GM21723 (cell line): ENCODE results near the gene ACTN4.
"Not testable (repeated sequence)": the region's sequence is repeated elsewhere in the genome, so short reads cannot be mapped to it uniquely, and the experiment has no call there.

Source experiments
- ATAC-seq: cut with Tn5 transposase; IDR thresholded peaks from one replicate; pipeline ENCODE4 v1.9.1; 2021; ENCODE audit warnings: mild to moderate bottlenecking, moderate library complexity; ENCODE audit not compliant: unreplicated experiment

The ACTN4 gene

DNA sequence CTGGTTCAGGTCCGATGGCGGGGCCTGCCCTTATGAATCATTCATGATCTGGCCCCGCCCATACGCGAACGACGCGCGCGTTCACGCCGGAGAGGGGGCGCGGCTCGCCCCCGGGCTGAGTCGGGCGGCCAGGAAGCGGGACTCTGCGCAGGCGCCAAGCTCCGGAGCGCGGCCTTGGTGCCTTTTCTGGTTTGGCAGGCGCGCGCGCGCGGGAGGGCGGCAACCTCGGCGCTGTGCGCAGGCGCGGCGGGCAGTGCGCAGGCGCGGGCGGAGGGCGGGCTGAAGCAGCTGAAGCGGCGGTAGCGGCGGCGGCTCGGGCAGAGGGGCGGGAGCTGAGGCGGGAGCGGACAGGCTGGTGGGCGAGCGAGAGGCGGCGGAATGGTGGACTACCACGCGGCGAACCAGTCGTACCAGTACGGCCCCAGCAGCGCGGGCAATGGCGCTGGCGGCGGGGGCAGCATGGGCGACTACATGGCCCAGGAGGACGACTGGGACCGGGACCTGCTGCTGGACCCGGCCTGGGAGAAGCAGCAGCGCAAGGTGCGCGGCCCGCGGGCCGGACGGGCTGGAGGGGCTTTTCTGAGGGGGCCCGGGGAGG is at the start of gene ACTN4:
TSS of gene ACTN4 (plus strand) at position 282 of the 598 bp plus-strand sequence. CDS start at position 379, 97 bp downstream.
- peak; percentile 71 for ATAC-seq

- no peak for ATAC-seq
Measured at GRCh38 chr19:38599722-38600121, 47.7 kb upstream of the ACTN4 start.

DNA sequence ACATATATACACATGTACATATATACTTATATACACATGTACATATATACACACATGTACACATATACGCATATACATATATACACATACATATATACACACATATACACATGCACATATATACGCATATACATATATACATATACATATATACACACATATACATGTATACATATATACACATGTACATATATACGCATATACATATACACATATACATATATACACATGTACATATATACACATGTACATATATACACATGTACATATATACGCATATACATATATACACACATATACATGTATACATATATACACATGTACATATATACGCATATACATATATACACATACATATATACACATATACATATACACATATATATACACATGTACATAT is 44.6 kb upstream of the ACTN4 start:
- not testable (repeated sequence) for ATAC-seq

GRCh38 chr19:38606131-38606530 is 41.3 kb upstream of the ACTN4 start:
- ATAC-seq, result no peak

- no peak for ATAC-seq
Measured at GRCh38 chr19:38614289-38614688, 33.2 kb upstream of the ACTN4 start.

- ATAC-seq, result no peak
Measured at GRCh38 chr19:38615007-38615581, 32.4 kb upstream of the ACTN4 start.

DNA sequence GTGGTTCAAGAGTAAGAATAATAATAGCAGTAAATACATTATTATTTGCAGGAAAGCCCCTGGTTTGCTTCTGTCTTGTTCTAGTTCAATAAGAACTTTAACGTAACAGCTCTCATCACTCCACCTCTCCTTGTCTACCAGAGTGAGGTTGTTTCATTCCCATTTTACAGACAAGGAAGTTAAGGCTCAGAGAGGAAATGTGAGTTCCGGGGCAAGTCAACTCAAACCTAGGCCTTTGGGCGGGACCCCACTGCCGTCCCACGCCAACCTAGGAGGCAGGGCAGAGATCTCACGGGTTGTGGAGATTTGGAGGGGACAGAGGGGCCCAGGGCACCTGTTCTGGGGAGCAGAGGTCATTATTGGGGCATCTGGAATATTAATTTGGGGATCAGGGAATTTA is 31.2 kb upstream of the ACTN4 start:
- no peak for ATAC-seq

GRCh38 chr19:38617283-38617763 is 30.1 kb upstream of the ACTN4 start:
- peak; percentile 6 for ATAC-seq

GRCh38 chr19:38617764-38618589 is 29.5 kb upstream of the ACTN4 start, which contains the start of gene MAP4K1:
Gene MAP4K1, minus strand, starts transcription at chr19:38617953. Its CDS starts 58 bp downstream, at chr19:38617895.
- peak; percentile 59 for ATAC-seq

GRCh38 chr19:38618590-38619360 is 28.7 kb upstream of the ACTN4 start, which contains the start of gene EIF3K:
Gene EIF3K, plus strand, starts transcription at chr19:38619188. Its CDS starts 81 bp downstream, at chr19:38619269.
- peak; percentile 45 for ATAC-seq

DNA sequence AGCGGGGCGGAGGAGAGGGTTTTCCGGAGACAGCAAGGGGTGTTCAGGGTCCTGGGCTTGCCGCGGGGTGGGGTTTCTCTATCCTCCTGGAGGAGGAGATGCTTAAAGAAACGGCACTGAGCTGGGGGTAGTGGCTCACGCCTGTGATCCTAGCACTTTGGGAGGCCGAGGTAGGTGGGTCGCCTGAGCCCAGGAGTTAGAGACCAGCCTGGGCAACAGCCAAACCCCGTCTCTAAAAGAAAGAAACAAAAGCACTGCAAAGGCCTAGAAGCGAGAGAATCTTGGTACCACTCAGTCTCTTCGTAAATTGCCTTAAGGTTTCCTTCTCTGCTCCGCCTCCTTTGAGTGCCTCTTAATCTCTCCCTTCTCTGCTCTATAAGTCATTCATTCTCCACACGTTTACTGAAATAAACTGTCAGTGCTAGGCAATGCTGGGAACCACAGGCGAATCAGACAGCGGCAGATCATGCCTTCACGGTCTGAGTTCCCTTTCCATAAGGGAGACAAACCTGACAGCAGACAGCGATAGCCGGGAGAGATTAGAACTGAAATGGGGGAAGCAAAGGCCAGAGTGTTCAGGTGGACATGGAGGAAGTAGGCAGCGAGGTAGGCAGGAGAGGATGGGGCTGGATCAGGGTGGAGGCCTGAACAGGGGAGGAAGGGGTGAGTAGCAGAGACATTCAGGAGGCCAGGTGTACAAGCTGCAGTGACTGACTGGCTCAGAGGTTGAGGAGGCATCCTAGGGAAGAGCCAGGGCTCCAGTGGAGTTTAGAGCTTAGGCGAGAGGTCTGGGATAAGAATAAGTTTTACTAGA is 27.9 kb upstream of the ACTN4 start:
- no peak for ATAC-seq

DNA sequence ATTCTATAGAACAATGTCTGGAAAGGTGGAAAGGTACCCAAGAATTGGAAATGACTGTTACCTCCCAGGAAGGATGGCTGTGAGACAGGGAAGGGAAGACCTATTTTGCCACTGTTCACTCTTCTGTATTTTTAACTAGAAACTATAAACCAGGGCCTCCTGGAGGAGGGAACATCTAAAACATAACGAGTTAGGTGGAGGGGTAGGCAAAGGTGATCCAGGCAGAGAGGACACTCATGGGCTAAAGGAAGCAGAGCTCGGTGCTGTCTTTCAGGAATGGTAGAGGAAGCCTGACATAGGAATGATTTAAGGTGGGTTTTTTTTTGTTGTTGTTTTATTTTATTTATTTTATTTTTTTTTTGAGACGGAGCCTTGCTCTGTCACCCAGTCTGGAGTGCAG is 22.6 kb upstream of the ACTN4 start:
- no peak for ATAC-seq

DNA sequence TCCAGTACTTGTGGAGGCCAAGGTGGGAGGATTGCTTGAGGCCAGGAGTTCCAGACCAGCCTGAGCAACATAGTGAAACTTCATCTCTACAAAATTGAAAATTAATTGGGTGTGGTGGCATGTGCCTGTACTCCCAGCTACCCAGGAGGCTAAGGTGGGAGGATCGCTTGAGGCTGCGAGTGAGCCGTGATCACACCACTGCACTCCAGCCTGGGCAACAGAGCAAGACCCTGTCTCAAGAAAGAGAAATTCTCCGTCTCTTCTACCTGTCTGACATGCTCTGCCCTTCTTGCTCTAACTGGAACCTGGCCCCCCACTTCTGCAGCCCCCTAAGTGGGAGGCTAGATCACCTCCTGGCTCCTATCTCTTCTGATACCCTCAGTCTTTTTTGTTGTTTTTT is 21.0 kb upstream of the ACTN4 start:
- no peak for ATAC-seq

GRCh38 chr19:38629568-38629967 is 17.9 kb upstream of the ACTN4 start:
- ATAC-seq, result no peak

DNA sequence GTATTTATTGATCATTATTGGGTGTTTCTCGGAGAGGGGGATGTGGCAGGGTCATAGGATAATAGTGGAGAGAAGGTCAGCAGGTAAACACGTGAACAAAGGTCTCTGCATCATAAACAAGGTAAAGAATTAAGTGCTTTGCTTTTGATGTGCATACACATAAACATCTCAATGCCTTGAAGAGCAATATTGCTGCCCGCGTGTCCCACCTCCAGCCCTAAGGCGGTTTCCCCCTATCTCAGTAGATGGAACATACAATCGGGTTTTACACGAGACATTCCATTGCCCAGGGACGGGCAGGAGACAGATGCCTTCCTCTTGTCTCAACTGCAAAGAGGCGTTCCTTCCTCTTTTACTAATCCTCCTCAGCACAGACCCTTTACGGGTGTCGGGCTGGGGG is 16.1 kb upstream of the ACTN4 start:
- not testable (repeated sequence) for ATAC-seq

DNA sequence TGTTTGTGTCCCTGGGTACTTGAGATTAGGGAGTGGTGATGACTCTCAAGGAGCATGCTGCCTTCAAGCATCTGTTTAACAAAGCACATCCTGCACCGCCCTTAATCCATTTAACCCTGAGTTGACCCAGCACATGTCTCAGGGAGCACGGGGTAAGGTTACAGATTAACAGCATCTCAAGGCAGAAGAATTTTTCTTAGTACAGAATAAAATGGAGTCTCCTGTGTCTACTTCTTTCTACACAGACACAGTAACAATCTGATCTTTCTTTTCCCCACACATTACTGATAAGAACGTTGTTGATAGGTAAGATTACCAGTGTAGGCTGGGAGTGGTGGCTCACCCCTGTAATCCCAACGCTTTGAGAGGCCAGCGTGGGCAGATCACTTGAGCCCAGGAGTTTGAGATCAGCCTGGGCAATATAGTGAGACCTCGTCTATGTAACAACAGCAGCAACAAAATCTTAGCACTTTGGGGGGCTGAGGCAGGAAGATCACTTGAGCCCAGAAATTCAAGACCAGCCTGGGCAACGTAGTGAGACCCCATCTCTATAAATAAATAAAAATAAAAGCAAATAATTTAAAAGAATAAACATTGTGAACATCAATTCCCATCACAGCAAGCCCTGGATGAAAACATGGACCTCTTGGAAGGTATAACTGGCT is 15.5 kb upstream of the ACTN4 start:
- ATAC-seq, result not testable (repeated sequence)

- ATAC-seq, result no peak
Measured at GRCh38 chr19:38632476-38633213, 14.8 kb upstream of the ACTN4 start.

- ATAC-seq, result no peak
Measured at GRCh38 chr19:38634757-38635482, 12.5 kb upstream of the ACTN4 start.
